ENCODE data around the gene SYTL3. TPM values are rescaled to one million over a fixed set of nuclear protein-coding genes. Genes with fewer than 3 reads are reported as not detected.

SYTL3 gene
- total RNA-seq, 1 experiment from 2014 or later, result 14.2 TPM

GRCh38 chr6:158772172-158772571 lies 122.3 kb downstream of the SYTL3 start:
- Mint-ChIP-seq H3K4me1 (ENCODE audit: low read depth, unreplicated experiment) (peaks cover 88% of the 10 kb centered on the region), H3K4me3 (ENCODE audit: low read depth, unreplicated experiment) (peak overlapping the region; percentile 29), H3K9me3 (ENCODE audit: low read depth, unreplicated experiment) (no peaks in the 10 kb centered on the region), H3K36me3 (ENCODE audit: insufficient read depth, unreplicated experiment) (peaks cover 100% of the 10 kb centered on the region), H3K27me3 (ENCODE audit: unreplicated experiment) (no peaks in the 10 kb centered on the region), H3K27ac (ENCODE audit: unreplicated experiment) (peak overlapping the region; percentile 57)
- intact Hi-C loops (cut with micrococcal nuclease; ENCODE audit: unreplicated experiment), result no loop called here
- CTCF ChIA-PET, result interaction anchor here (1.5 kb wide), 1 partner anchor 9 kb away, joined by 3 read pairs; no protein-coding TSS in a partner anchor
- BruUV-seq (replicated peaks), result no TSS peak
- TF ChIP-seq CTCF (IDR thresholded peaks at IDR 0.05; ENCODE audit: unreplicated experiment), result no peak
- DNase-seq, result no peak

- DNase-seq, result no peak
- CTCF ChIA-PET, result interaction anchor here (1.5 kb wide), 1 partner anchor 8 kb away, joined by 3 read pairs; no protein-coding TSS in a partner anchor
- TF ChIP-seq CTCF (IDR thresholded peaks at IDR 0.05; ENCODE audit: unreplicated experiment), result no peak
- Mint-ChIP-seq H3K4me3 (ENCODE audit: low read depth, unreplicated experiment) (peak overlapping the region; percentile 41), H3K4me1 (ENCODE audit: low read depth, unreplicated experiment) (peaks cover 88% of the 10 kb centered on the region), H3K9me3 (ENCODE audit: low read depth, unreplicated experiment) (no peaks in the 10 kb centered on the region), H3K27ac (ENCODE audit: unreplicated experiment) (peak overlapping the region; percentile 57), H3K27me3 (ENCODE audit: unreplicated experiment) (no peaks in the 10 kb centered on the region), H3K36me3 (ENCODE audit: insufficient read depth, unreplicated experiment) (peaks cover 100% of the 10 kb centered on the region)
- intact Hi-C loops (cut with micrococcal nuclease; ENCODE audit: unreplicated experiment), result no loop called here
- BruUV-seq (replicated peaks), result no TSS peak
Measured at GRCh38 chr6:158772851-158773371, 123.1 kb downstream of the SYTL3 start.

- BruUV-seq (replicated peaks), result no TSS peak
- Mint-ChIP-seq H3K4me3 (ENCODE audit: low read depth, unreplicated experiment) (peak overlapping the region; percentile 41), H3K4me1 (ENCODE audit: low read depth, unreplicated experiment) (peaks cover 91% of the 10 kb centered on the region), H3K27me3 (ENCODE audit: unreplicated experiment) (no peaks in the 10 kb centered on the region), H3K9me3 (ENCODE audit: low read depth, unreplicated experiment) (no peaks in the 10 kb centered on the region), H3K36me3 (ENCODE audit: insufficient read depth, unreplicated experiment) (peaks cover 100% of the 10 kb centered on the region), H3K27ac (ENCODE audit: unreplicated experiment) (peak overlapping the region; percentile 57)
- TF ChIP-seq CTCF (IDR thresholded peaks at IDR 0.05; ENCODE audit: unreplicated experiment), result no peak
- no peak for DNase-seq
- intact Hi-C loops (cut with micrococcal nuclease; ENCODE audit: unreplicated experiment), result no loop called here
- CTCF ChIA-PET, result no interaction called here
Measured at GRCh38 chr6:158773581-158774449, 124.0 kb downstream of the SYTL3 start.

- CTCF ChIA-PET, result interaction anchor here (0.7 kb wide), 1 partner anchor 95 kb away, joined by 4 read pairs; no protein-coding TSS in a partner anchor
- DNase-seq, result no peak
- Mint-ChIP-seq H3K4me3 (ENCODE audit: low read depth, unreplicated experiment) (peak overlapping the region; percentile 18), H3K9me3 (ENCODE audit: low read depth, unreplicated experiment) (no peaks in the 10 kb centered on the region), H3K27ac (ENCODE audit: unreplicated experiment) (peak overlapping the region; percentile 57), H3K27me3 (ENCODE audit: unreplicated experiment) (no peaks in the 10 kb centered on the region), H3K36me3 (ENCODE audit: insufficient read depth, unreplicated experiment) (peaks cover 100% of the 10 kb centered on the region), H3K4me1 (ENCODE audit: low read depth, unreplicated experiment) (peaks cover 89% of the 10 kb centered on the region)
- no peak for TF ChIP-seq CTCF (IDR thresholded peaks at IDR 0.05; ENCODE audit: unreplicated experiment)
- intact Hi-C loops (cut with micrococcal nuclease; ENCODE audit: unreplicated experiment), result no loop called here
- BruUV-seq (replicated peaks), result no TSS peak
Measured at GRCh38 chr6:158774717-158775449, 125.0 kb downstream of the SYTL3 start.

Data from Calu3 (cell line).